Measurements from ENCODE around the gene TENM3.

TENM3 gene

DNA sequence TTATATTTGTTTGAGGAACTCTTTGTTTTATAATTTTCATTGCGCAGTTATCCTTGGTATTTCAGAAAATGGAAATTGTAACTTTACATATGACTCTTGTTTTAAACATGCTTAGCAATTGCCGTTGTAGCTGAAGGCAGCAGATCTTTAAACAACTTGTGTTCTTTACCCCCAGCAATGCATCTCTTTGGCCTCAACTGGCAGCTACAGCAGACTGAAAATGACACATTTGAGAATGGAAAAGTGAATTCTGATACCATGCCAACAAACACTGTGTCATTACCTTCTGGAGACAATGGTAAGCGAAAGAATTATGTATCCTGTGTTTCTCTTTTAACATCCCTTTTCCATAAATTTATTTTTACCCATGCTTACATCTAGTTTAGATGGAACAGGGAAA lies 410.4 kb downstream of the TENM3 start:
- no peak for DNase-seq (ENCODE audit: low read depth, low spot score)
- H3K4me3 ChIP-seq (ENCODE audit: low read length) = no peak overlapping the region

GRCh38 chr4:182655340-182655739 lies 412.1 kb downstream of the TENM3 start:
- no peak for DNase-seq (ENCODE audit: low read depth, low spot score)

GRCh38 chr4:182662551-182662950 lies 419.3 kb downstream of the TENM3 start:
- H3K4me3 ChIP-seq (ENCODE audit: low read length) = no peak overlapping the region
- no peak for DNase-seq (ENCODE audit: low read depth, low spot score)

More at GRCh38 chr4:182655340-182655739, 412.1 kb downstream of the TENM3 start:
- no peak overlapping the region for H3K4me3 ChIP-seq (ENCODE audit: low read length)

GRCh38 chr4:182671231-182671630 lies 428.0 kb downstream of the TENM3 start:
- no peak overlapping the region for H3K4me3 ChIP-seq (ENCODE audit: low read length)
- DNase-seq (ENCODE audit: low read depth, low spot score) = no peak

DNA sequence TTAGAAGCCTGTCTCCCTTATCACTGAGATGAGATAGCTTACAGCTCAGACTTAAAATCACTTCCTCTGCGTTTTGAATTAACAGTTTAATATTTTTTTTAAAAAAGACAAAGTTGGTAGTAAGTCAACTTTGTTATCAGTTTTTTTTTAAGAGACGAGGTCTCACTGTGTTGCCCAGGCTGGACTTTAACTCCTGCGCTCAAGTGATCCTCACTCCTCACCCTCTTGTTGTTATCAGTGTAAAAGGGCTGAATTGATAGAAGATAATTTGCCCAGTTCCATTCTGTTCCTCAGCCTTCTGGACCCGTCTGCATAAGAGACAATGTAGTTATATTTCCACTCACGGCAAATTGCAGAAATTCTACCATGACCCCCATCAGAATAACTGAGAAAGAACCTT lies 428.5 kb downstream of the TENM3 start:
- DNase-seq (ENCODE audit: low read depth, low spot score) = no peak
- H3K4me3 ChIP-seq (ENCODE audit: low read length) = no peak overlapping the region

- no peak for DNase-seq (ENCODE audit: low read depth, low spot score)
- no peak overlapping the region for H3K4me3 ChIP-seq (ENCODE audit: low read length)
Observed at GRCh38 chr4:182678590-182678989, 435.4 kb downstream of the TENM3 start.

- H3K4me3 ChIP-seq (ENCODE audit: low read length) = no peak overlapping the region
- no peak for DNase-seq (ENCODE audit: low read depth, low spot score)
Observed at GRCh38 chr4:182679533-182679932, 436.3 kb downstream of the TENM3 start.

DNA sequence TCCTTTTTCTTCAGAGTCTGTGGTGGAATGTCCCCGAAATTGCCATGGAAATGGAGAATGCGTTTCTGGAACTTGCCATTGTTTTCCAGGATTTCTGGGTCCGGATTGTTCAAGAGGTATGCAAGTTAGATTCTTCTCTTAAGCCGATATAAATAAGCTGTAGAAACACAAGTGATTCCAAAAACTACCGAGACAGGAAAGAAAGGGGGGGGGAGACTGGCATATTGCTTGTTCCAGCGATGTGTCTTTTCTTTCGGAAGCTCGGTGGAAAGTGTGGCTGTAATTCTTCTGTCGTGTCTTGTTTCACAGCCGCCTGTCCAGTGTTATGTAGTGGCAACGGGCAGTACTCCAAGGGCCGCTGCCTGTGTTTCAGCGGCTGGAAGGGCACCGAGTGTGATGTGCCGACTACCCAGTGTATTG lies 437.0 kb downstream of the TENM3 start:
- no peak for DNase-seq (ENCODE audit: low read depth, low spot score)
- H3K4me3 ChIP-seq (ENCODE audit: low read length) = no peak overlapping the region

DNA sequence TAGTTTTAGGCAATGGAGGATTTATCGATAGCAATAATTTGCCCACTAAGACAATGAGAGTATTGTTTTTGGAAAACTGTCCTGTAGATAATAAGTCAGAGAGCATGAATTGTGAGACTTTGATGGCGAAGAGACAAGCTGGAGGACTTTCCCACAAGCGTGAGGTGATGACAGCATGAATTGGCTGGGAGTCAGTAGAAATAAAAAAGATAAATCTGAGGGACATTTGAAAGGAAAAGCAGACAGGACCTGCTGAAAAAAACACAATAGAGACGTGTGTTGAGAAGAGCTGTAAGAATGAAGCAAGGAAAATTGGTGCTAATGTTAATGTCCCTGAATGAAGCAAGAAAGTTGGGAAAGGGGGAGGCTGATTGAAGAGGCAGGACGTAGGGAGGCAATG lies 440.5 kb downstream of the TENM3 start:
- DNase-seq (ENCODE audit: low read depth, low spot score) = no peak

GRCh38 chr4:182684796-182685195 lies 441.6 kb downstream of the TENM3 start:
- DNase-seq (ENCODE audit: low read depth, low spot score) = no peak
- H3K4me3 ChIP-seq (ENCODE audit: low read length) = no peak overlapping the region

More for the DNA sequence above, 440.5 kb downstream of the TENM3 start:
- H3K4me3 ChIP-seq (ENCODE audit: low read length) = no peak overlapping the region

DNA sequence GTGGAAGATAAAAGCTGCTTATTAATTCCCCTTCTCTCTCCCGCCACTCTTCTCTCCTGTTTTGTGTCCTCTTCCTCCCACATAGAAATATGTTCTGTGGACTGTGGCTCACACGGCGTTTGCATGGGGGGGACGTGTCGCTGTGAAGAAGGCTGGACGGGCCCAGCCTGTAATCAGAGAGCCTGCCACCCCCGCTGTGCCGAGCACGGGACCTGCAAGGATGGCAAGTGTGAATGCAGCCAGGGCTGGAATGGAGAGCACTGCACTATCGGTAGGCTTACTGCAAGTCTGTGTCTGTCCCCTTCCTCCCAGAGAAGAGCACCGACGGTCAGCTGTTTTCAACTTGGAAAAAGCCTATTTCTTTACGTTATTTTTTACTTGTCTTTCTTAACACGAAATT lies 444.9 kb downstream of the TENM3 start:
- DNase-seq (ENCODE audit: low read depth, low spot score) = no peak
- H3K4me3 ChIP-seq (ENCODE audit: low read length) = no peak overlapping the region

DNA sequence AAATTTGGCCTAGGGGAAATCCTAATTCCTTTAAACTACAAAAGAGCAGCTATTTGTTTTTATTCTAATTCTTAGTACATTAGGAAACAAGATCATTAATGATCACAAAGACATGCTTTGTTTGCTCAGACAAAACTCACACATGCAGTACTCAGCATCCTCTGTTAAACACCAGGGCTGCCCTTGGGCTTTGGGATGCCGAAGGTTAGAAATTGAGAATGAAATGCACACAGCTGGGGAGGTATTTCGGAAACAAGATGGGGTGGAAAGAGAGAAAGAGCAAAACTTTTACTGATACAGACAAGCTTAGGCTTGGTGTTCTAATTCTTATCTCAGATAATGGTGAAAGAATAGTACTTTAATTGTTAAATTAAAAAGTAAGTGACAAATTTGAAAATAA lies 451.3 kb downstream of the TENM3 start:
- DNase-seq (ENCODE audit: low read depth, low spot score) = no peak
- no peak overlapping the region for H3K4me3 ChIP-seq (ENCODE audit: low read length)

DNA sequence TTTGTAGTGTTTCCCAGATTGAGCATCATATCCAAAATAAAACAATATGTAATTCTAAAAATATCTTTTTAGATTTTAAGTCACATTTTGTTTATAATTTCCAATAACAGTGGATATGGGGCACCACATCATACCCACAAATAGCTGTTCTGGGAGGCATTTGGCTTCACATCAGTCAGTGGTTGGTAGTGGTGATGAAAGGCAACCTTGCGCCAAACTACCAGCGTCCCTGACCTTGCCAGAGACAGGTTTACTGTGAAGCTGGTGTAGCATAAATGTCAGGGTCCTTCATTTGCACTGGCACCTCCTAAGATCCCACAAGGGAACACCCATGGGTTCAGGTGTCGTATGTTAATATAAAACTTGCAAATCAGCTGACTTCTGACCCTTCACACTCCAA lies 451.8 kb downstream of the TENM3 start:
- H3K4me3 ChIP-seq (ENCODE audit: low read length) = no peak overlapping the region
- DNase-seq (ENCODE audit: low read depth, low spot score) = no peak

DNA sequence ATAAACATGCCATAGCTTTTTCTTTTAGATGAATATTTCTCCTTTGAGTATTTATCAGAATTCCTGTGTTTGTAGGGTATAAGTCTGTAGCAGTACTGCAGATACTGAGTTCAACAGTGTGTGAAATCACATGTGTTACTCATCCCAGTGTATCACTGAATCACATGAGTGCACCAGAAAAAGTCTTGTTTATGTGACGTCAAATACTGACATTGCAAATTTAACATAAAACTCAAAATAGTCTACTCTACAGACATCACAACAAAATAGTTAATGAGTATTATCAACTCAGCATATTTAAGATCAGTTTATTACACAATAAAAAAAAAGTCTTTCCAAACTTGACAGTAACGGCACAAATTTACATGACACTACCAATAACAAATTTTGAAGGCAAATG lies 452.6 kb downstream of the TENM3 start:
- H3K4me3 ChIP-seq (ENCODE audit: low read length) = no peak overlapping the region
- DNase-seq (ENCODE audit: low read depth, low spot score) = no peak

DNA sequence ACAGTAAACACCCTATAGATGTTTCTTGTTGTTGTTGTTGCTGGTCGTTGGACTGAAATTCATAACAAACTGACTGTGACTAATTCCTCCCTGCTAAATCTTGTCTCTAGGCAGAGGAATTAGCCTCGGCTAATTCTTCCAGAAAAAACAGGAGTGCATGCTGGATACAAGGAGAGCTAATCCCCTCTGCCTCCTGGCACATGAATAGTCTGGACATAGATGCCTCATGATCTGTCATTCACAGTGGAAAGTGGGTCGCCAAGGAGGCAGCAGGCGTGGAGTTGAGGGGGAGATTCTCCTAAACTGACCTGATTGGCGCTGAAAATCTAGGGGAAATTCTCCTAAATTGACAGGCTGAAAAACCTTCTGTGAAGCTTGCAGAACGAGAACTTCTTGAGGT lies 453.9 kb downstream of the TENM3 start:
- H3K4me3 ChIP-seq (ENCODE audit: low read length) = no peak overlapping the region
- DNase-seq (ENCODE audit: low read depth, low spot score) = no peak

DNA sequence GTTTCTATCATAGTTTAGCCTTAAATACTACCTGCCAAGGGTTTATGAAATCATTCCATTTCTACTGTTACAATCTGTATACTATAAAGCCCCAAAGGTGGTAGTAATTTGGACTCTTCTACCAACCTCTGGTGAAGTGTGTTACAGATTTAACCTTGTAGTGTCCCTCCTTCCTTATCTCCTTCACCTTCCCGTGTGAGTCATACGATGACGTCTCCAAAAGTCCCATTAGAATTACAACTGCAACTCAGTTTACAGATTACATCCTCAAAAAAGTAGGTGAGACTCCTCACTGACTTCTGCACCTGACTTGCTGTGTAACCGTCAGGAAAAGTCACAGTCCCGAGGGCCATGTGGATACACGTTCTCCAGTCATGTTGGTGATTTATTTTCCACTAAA lies 455.0 kb downstream of the TENM3 start:
- DNase-seq (ENCODE audit: low read depth, low spot score) = no peak
- no peak overlapping the region for H3K4me3 ChIP-seq (ENCODE audit: low read length)

- no peak overlapping the region for H3K4me3 ChIP-seq (ENCODE audit: low read length)
- no peak for DNase-seq (ENCODE audit: low read depth, low spot score)
Observed at GRCh38 chr4:182699201-182699600, 456.0 kb downstream of the TENM3 start.

- H3K4me3 ChIP-seq (ENCODE audit: low read length) = no peak overlapping the region
- no peak for DNase-seq (ENCODE audit: low read depth, low spot score)
Observed at GRCh38 chr4:182699795-182700194, 456.6 kb downstream of the TENM3 start.

DNA sequence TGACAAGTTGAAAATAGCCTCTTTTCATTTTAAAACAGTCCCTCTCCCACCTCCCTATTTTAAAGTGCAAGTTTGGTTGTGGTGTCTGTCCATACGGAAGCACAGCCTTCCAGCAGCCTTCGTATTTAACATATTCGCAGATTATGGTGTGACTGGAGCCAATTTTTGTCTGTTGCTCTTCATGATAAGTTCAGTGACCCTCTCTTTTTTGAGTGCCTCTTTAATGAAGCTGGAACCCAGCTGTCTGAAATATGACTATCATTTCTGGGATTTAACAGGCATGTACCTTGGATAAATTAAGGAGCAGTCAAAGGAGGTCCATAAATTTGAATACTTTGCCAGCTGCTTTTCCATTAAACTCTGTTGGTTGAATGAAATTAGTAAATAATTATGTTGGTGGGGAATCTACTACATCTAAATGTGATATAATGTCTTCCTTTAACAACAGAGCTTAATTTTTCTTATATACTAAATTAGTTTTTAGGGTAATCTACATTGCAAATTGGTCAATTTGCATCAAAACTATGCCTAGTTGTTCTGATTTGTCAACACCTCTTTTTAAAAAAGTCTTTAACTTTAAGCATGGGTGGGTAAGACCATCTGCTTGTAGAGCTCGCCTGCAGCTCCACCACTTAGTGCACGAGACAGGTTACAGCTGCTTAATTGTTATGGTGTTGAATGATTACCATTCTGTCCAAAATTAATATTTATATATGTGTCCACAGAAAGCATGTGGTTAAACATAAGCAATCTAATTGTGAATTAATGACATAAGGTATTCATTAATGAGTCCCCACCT lies 457.4 kb downstream of the TENM3 start:
- DNase-seq (ENCODE audit: low read depth, low spot score) = no peak
- H3K4me3 ChIP-seq (ENCODE audit: low read length) = no peak overlapping the region

DNA sequence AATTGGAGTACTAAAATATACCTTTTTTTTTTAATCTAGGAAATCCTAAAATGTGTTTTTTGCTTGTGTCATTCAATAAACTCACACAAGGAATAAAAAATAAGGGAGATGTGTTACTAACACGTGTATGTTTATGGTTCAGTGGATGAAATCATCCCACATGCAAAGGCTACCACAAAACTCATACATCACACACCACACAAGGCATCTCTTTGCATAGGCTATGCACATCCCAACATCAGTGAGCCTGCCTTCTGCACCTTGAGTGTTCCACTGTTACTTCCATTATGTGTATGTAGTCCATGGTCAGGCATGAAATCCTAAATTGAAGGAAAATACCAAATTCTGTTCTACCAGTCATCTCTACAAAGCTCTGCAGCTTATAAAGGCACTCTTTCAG lies 460.9 kb downstream of the TENM3 start:
- no peak overlapping the region for H3K4me3 ChIP-seq (ENCODE audit: low read length)
- DNase-seq (ENCODE audit: low read depth, low spot score) = no peak

GRCh38 chr4:182704948-182705347 lies 461.7 kb downstream of the TENM3 start:
- DNase-seq (ENCODE audit: low read depth, low spot score) = no peak
- no peak overlapping the region for H3K4me3 ChIP-seq (ENCODE audit: low read length)
